Limb (tissue), 2 donors: ENCODE measurements around the gene PLA2G12B.
"Not testable (repeated sequence)": the region's sequence is repeated elsewhere in the genome, so short reads cannot be mapped to it uniquely, and the experiment has no call there.

ENCODE experiments used
- DNase-seq, 2 donors: peaks; one replicate each; pipeline ENCODE4 v3.0.0-alpha.2; 2016; ENCODE audit errors: extremely low spot score in 2 of 2

Gene PLA2G12B

DNA sequence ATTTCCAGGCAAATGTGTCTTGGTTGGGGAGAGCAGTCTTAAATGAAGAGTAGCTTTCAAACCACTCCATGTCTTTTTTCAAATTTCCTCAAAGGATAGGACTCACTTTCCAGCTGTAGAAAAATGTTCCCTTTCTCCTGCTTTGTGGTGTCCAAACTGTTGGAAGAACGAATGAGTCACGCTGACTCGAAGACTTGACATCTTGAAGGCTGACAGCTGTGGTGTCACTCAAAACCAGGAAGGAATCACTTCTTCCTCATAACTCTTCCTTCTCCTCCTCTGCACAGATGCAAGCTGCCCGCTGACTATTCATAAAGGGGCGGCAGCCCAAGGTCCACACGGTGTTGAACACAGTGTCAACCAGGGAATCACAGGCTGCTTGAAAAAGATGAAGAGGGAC, 19.2 kb downstream of the PLA2G12B start:
- DNase-seq: no peak

DNA sequence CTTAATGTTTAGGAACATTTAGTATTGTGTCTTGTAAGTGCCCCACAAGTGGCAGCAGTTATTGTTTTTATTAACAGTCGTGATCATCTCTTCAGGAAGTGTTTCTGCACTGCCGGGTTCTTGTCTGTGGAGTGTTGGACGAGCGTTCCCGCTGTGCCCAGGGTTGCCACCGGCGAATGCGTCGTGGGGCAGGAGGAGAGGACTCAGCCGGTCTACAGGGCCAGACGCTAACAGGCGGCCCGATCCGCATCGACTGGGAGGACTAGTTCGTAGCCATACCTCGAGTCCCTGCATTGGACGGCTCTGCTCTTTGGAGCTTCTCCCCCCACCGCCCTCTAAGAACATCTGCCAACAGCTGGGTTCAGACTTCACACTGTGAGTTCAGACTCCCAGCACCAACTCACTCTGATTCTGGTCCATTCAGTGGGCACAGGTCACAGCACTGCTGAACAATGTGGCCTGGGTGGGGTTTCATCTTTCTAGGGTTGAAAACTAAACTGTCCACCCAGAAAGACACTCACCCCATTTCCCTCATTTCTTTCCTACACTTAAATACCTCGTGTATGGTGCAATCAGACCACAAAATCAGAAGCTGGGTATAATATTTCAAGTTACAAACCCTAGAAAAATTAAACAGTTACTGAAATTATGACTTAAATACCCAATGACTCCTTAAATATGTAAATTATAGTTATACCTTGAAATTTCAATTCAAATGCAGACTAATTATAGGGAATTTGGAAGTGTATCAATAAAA, 22.2 kb downstream of the PLA2G12B start:
- DNase-seq: no peak

DNA sequence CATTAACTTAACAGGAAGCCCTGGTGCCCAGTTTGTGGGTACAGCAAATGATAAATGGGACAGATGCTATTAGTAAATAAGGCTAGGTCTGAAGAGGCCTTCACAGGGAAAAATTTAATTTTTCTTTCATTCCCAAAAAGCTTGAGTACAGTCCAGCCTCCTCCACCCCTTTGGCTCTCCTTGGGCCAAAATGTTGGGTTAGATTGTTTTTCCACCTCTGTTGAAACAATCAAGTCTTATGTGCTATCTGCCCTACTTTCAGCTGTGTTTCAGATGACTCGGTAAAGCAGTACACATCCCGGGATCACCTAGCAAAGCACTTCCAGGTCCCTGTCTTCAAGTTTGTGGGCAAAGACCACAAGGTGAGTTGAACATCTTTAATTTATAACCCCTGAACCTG, 24.3 kb downstream of the PLA2G12B start:
- DNase-seq: no peak

DNA sequence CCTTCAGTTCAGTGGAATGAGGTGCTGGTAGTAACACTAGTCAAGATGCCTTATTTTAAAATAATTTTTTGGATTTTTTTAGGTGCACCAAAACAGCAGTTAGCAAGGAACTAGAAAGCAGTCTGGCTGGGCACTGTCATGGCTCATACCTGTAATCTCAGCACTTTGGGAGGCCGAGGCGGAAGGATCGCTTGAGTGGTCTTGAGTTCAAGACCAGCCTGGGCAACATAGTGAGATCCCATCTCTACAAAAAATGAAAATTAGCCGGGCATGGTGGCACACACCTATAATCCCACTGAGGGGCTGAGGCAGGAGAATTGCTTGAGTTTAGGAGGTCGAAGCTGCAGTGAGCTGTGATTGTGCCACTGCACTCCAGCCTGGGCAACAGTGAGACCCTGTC, 25.8 kb downstream of the PLA2G12B start:
- DNase-seq: no peak

DNA sequence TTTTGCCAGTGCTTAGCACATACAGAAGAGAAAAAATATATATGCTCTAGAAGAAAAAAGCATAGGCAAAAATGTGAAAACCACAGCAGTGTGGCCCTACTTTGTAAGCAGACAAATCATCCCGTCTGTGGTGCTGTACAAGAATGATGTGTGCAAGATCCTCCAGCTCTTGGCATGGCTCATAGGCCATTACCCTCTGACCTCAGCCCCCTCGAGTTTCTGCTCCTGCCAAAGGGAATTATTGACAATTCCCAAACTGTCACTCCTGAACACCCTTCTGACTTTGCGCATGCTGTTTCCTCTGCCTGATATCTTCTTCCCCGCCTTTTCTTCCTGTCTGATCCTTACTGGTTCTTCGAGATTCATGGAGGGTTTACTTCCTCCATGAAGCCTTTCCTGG, 27.1 kb downstream of the PLA2G12B start:
- no peak for DNase-seq

DNA sequence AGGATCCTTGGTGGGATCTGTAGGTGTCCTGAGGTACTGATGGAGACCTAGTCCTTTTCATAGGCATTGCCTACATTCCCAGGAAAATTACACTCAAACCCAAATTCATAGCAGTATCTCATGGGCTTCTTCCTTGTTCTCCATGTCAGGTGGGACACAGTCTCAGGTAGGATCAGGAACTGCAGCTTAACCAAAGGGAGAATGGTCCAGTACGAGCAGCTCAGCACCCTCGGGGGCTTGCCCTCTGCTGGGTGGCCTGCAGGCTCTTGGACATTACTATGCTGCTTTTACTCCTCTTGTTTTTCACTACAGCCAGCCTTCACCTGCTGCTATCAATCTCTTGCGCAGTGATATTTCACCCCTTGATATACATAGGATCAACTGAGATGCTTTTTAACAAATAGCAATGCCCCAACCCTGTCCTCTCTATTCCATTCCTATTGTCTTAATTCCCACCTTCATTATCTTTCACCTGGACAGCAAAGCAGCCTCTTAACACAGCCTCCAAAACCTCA, 28.6 kb downstream of the PLA2G12B start:
- DNase-seq: no peak

DNA sequence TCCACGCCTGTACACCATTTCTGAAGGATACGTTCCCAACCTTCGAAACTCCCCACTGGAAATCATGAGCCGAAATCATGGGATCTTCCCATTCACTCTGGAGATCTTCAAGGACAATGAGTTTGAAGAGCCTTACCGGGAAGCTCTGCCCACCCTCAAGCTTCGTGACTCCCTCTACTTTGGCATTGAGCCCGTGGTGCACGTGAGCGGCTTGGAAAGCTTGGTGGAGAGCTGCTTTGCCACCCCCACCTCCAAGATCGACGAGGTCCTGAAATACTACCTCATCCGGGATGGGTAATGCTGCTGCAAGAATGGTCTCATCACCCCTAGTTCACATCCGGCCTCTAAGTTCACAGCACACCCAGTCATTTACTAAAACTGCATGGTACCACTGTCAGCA, 30.3 kb downstream of the PLA2G12B start:
- no peak for DNase-seq

DNA sequence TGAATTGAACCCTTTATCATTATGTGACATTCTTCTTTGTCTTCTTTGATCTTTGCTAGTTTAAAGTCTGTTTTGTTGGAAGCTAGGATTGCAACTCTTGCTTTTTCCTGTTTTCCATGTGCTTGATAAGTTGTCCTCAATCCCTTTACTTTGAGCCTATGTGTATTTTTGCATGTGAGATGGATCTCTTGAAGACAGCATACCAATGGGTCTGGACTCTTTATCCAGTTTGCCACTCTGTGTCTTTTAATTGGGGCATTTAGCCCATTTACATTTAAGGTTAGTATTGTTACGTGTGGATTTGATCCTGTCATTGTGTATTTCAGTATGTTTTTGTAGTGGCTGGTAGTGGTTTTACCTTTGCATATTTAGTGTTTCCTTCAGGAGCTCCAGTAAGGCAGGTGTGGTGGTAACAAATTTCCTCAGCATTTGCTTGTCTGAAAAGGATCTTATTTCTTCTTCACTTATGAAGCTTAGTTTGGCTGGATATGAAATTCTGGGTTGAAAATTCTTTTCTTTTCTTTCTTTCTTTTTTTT, 33.4 kb downstream of the PLA2G12B start:
- not testable (repeated sequence) for DNase-seq

DNA sequence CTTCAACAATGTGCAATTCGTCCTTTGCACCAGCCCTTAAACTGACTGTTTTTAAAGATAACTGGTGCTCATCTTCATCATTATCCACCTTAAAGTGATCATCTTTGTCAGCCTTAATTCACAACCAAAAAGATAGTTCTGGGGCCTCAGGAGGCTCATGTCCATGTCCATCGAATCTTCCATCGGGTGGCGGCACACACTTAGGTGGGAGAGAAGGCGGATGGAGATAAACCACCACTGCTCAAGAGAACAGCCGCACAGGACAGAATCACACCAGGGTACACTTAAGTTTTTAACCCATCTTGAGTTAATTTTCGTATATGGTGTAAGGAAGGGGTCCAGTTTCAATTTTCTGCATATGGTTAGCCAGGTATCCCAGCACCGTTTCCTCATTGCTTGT, 36.3 kb downstream of the PLA2G12B start:
- DNase-seq: no peak

DNA sequence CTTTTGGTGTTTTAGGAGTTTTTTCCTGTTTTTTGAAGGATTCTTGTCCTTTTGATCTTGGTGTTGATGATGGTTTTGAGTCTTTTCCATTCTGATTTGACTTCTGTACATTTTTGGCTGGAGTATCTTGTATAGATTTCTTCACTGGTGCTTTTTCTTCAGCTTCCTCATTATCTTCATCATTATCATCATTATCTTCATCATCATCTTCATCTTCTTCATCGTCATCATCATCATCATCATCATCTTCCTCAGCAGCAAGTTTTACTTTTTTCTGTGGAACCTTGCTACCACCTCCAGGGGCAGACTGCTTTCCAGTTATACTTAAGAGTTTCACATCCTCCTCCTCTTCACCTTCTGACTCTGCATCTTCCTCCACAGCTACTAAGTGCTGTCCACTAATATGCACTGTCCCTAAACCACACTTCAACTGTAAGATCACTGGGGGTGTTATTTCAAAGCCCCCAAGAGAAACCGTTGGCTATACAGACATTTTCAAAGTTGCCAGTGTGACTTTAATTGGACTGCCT, 36.7 kb downstream of the PLA2G12B start:
- not testable (repeated sequence) for DNase-seq

DNA sequence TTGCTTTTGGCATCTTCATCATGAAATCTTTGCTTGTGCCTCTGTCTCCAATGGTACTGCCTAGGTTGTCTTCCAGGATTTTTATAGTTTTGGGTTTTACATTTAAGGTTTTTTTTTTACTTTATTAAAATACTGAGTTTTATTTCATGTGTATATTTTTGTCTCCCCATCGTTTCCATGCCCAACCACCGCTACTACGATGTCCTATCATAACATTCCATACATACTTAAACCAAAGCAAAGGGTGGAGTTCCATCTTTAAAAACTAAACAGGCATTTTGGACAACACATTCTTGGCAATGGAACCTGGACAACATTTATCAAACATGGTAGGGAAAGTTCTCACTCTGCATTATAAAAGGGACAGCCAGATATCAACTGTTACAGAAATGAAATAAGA, 37.4 kb downstream of the PLA2G12B start:
- DNase-seq: not testable (repeated sequence)

DNA sequence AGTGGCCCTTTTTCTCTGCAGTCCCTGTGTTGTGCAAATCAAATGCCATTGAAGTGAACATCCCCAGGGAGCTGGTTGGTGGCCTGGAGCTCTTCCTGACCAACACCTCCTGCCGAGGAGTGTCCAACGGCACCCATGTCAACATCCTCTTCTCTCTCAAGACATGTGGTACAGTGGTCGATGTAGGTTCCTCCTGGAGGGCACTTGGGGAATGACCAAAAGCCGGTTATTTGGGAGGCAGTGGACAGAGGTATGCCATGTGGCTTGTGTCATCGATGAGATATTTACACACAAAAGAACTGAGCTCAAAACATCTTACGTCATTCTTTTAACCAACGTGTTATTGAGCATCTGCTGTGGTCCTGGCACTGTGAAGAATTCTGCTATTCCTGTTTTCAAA, 41.3 kb downstream of the PLA2G12B start:
- DNase-seq: no peak

DNA sequence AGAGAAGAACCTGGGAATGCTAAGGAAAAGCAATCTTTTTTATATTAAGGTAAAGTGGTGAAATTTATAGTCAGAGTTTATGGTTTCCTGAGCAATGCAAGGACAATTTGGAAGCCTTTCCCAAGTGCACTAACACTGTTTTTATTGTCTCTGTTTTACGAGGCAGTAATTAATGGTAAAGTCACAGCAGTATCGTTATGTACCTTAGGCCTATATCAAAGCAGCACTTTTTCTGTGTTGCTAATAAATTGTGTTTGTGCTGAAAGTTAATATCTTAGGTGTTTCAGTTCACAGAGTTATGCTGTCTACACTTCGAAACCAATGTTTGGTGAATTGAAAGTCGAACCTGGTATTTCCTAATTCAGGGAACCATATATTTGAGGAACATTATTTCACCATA, 41.9 kb downstream of the PLA2G12B start:
- DNase-seq: no peak

DNA sequence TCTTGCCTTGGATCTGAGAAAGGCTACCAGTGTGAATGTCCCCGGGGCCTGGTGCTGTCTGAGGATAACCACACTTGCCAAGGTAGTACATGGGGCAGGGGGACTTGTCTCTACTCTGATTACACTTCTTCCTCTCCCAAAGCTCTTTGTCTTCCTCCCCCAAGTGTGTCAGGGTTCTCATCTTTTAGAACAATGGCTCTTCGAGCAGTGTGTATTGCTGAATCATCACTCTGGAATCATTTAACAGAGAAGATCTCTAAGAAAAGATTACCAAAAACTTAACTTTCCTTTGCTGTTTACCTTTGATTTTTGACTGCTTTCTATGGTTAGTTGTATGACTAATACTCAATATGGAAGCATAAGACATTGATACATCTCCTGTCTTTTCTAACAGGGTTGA, 42.8 kb downstream of the PLA2G12B start:
- no peak for DNase-seq

DNA sequence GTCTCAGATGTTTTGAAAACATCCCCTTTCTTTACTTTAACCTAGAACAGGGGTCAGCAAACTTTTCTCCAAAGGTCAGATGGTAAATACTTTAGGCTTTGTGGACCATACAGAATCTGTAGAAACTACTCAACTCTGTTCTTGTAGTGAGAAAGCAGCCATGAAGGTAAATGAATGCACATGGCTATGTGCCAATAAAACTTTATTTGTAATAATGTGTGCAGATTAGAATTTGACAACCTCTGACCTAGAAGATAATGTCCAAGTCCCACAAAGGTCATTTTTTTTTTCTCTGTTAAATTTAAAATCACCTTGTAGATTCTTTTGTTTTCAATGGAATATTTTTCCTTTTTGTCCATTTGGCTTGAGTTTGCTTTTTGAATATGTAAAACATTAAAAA, 43.9 kb downstream of the PLA2G12B start:
- DNase-seq: no peak

DNA sequence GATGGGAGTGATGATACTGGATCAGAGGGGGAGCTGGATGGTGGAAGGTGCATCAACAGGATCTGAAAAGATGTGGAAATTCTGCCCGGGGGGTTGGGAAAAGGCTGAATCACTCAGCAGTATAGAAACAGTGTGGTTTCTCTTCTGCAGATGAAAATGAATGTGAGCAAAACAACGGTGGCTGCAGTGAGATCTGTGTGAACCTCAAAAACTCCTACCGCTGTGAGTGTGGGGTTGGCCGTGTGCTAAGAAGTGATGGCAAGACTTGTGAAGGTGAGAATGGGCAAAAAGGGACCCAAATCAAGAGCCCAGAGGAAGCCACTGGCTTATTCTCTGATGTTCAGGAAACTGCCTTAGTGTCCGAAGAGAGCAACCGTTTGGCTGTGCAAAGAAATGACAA, 48.2 kb downstream of the PLA2G12B start:
- no peak for DNase-seq

DNA sequence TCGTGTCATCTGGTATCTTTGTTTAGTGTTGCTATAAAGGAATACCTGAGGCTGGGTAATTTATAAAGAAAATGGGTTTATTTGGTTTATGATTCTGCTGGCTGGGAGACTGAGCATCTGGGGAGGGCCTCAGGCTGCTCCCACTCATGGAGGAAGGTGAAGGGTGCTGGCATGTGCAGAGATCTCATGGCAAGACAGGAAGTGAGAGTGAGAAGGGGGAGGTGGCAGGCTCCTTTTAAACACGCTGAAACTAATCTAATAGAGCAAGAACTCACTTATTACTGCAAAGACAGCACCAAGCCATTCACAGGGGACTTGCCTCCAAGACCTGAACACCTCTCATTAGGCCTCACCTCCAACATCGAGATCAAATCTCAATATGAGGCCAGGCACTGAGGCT, 49.8 kb downstream of the PLA2G12B start:
- DNase-seq: no peak

DNA sequence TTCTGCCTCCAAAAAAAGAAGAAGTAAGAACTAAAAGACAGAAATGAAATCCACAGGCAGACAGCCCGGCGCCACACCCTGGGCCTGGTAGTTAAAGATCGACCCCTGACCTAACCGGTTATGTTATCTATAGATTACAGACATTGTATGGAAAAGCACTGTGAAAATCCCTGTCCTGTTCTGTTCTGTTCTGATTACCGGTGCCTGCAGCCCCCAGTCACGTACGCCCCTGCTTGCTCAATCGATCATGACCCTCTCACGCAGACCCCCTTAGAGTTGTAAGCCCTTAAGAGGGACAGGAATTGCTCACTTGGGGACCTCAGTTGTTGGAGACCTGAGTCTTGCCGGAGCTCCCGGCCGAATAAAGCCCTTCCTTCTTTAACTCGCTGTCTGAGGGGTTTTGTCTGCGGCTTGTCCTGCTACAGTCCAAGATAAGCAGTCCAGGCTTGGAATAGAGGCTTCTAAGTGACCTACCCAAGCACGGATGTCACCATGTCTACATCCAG, 50.6 kb downstream of the PLA2G12B start:
- not testable (repeated sequence) for DNase-seq

DNA sequence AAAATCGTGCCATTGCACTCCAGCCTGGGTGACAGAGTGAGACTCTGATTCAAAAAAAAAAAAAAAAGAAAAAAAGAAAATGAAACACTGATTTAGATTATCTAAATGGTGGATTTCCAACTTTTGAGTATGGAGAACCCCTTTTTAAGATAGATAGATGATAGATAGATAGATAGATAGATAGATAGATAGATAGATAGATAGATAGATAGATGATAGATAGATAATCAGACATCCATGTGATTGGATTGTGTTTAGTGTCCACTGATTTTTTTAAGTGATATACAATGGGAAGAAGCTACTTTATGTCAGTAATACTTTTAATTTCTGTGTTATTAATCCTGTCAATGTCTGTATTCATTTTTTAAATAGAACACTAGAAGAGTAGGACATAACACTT, 55.1 kb downstream of the PLA2G12B start:
- DNase-seq: no peak

DNA sequence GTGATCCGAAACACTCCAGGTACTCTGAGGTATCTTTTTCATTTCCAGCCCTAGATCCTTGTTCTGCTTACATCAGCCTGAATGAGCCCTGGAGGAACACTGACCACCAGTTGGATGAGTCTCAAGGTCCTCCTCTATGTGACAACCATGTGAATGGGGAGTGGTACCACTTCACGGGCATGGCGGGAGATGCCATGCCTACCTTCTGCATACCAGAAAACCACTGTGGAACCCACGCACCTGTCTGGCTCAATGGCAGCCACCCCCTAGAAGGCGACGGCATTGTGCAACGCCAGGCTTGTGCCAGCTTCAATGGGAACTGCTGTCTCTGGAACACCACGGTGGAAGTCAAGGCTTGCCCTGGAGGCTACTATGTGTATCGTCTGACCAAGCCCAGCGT, 56.0 kb downstream of the PLA2G12B start:
- DNase-seq: no peak

DNA sequence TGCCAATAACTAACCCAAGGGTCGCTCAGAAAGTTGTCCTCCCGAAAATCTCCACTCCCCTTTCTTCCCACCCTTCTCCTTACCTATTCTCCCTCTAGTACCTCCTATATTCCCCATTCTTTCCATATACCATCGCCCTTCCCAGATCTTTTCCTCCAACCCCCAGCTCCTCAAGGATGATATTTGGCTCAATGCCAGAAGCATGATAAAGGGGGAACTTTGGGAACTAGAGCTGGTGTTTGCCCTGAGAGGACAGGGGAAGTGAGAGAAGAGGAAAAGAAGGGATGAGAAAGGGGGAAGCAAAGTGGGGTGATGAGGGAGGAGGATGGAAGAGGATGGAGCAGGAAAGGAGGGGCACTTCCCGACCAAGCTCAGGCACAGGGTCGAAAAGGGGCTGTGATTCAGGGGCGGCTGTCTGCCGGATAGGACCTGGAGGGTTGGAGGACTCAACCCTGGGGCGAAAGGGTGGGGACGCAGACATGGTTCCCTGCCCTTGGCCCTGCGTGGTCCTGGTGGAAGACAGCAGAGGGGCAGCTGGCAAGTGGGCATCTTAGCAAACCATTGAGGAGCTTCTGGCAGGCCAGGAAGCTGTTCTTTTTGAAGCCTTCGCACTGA, 59.3 kb downstream of the PLA2G12B start:
- DNase-seq: no peak

DNA sequence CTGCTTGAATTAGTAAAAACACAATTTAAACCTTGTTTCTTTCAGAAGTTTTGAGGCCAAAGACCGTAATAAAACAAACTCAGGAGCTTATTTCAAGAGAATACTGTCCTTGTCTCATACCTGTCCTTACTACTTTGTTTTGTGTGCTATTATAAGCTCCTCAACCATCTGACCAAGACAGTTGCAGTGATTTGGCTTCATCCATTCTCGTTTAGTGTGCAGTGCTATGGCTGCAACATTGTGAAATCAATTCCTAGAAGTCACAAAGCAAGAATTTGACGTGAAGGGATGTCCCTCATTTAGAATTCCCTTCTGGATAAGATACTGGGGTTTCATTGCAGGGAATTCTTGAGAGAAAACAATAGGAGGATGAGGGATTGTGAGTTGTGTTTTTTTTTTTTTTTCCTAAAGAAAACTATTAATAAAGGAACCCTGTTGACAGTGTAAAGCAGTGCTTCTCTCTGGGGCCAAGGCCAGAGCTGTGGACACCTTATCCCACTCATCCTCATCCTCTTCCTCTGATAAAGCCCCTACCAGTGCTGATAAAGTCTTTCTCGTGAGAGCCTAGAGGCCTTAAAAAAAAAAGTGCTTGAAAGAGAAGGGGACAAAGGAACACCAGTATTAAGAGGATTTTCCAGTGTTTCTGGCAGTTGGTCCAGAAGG, 61.3 kb downstream of the PLA2G12B start, which contains the start of gene OIT3:
Gene OIT3, plus strand, starts transcription at position 604 of the 663 bp plus-strand sequence. CDS start 60 bp downstream, outside the sequence.
- DNase-seq: no peak
